HG02973 (cell line): ENCODE measurements around the gene STUB1.

Experiments
- ATAC-seq: cut with Tn5 transposase; IDR thresholded peaks from one replicate; pipeline ENCODE4 v1.9.1; 2021; ENCODE audit warnings: moderate library complexity; ENCODE audit not compliant: unreplicated experiment

The STUB1 gene

GRCh38 chr16:679814-680624 is at the start of gene STUB1:
Gene STUB1 (plus strand): TSS chr16:680410. CDS start chr16:680526, 116 bp downstream.
- no peak for ATAC-seq

- no peak for ATAC-seq
Observed at GRCh38 chr16:630815-631405, 49.3 kb upstream of the STUB1 start, which contains the start of gene WFIKKN1. Gene WFIKKN1 (plus strand): TSS chr16:630985. CDS start chr16:631254, 269 bp downstream.

GRCh38 chr16:631808-632358 is 48.3 kb upstream of the STUB1 start:
- no peak for ATAC-seq

GRCh38 chr16:632486-633335 is 47.5 kb upstream of the STUB1 start:
- ATAC-seq = no peak

- no peak for ATAC-seq
Observed at GRCh38 chr16:633336-634050, 46.7 kb upstream of the STUB1 start.

GRCh38 chr16:634051-634670 is 46.0 kb upstream of the STUB1 start:
- ATAC-seq = no peak

- ATAC-seq = no peak
Observed at GRCh38 chr16:634996-635395, 45.2 kb upstream of the STUB1 start.

GRCh38 chr16:635573-636205 is 44.5 kb upstream of the STUB1 start:
- ATAC-seq = peak; percentile 1

- ATAC-seq = peak; percentile 67
Observed at GRCh38 chr16:636206-637080, 43.8 kb upstream of the STUB1 start, which contains the start of gene METTL26. Gene METTL26 (minus strand): TSS chr16:636305. CDS start chr16:636290, 15 bp downstream.

- no peak for ATAC-seq
Observed at GRCh38 chr16:637081-638018, 42.9 kb upstream of the STUB1 start.

GRCh38 chr16:638034-638543 is 42.1 kb upstream of the STUB1 start:
- no peak for ATAC-seq

GRCh38 chr16:638836-639235 is 41.4 kb upstream of the STUB1 start:
- ATAC-seq = no peak

- ATAC-seq = no peak
Observed at GRCh38 chr16:640614-641013, 39.6 kb upstream of the STUB1 start.

GRCh38 chr16:641326-642188 is 38.7 kb upstream of the STUB1 start, which contains the start of gene MCRIP2:
Gene MCRIP2 (plus strand): TSS chr16:641828. CDS start chr16:641992, 164 bp downstream.
- peak; percentile 33 for ATAC-seq

GRCh38 chr16:642189-643049 is 37.8 kb upstream of the STUB1 start:
- ATAC-seq = peak; percentile 33
